GM21786 (cell line): Measurements from ENCODE around the gene PTCD2.
A peak's percentile ranks its signal among the peaks of the same experiment; 100 is the strongest.

Experiments used
- ATAC-seq: cut with Tn5 transposase; IDR thresholded peaks from one replicate; pipeline ENCODE4 v1.9.1; 2021; ENCODE audit not compliant: unreplicated experiment

The PTCD2 gene, protein sequence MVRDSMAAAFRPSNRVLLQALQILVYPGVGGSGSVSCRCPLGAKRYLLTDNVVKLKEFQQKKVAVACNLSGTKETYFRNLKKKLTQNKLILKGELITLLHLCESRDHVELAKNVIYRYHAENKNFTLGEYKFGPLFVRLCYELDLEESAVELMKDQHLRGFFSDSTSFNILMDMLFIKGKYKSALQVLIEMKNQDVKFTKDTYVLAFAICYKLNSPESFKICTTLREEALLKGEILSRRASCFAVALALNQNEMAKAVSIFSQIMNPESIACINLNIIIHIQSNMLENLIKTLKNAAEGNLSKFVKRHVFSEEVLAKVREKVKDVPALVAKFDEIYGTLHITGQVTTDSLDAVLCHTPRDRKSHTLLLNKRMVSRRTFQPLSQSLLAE

DNA sequence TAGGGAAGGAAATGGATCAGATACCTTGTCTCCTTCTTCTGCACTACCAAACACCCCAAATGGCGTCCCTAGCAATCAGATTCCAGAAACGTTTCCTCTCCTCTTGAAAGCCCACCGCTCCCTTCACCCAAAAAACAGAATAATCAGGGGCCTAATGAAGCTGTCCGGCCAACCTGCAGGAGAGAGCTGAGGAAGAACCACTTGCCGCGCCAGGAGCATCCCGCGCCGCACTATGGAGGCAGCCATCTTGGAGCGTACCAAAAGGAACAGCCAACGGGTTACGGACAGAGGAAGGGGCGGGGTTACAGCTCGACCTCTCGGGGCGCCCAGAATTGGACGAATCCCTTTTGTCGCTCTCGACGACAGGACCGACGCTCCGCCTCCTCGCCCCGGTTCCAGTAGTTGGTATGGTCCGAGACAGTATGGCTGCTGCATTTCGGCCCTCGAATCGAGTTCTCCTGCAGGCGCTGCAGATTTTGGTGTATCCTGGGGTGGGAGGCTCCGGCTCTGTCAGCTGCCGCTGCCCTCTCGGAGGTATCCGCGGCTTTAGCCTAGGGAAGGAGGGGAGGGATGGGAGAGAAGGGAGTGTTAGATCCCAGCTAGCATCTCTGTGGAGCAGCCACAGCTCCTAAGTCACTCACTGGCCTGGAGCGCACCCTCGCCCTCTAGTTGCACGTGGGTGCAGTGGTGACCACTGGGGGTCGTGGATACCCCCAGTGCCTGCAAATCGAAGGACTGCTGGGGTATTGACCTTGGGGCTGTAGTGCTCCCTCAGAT lies at the start of gene PTCD2, which contains the start of gene MRPS27:
Gene PTCD2, plus strand, starts transcription at position 398 of the 777 bp plus-strand sequence. Its CDS starts 10 bp downstream, at position 408.
Gene MRPS27, minus strand, starts transcription at position 265 of the 777 bp plus-strand sequence. Its CDS starts 19 bp downstream, at position 246.
- ATAC-seq: peak; percentile 99

GRCh38 chr5:72271702-72272101 lies 48.5 kb upstream of the PTCD2 start:
- ATAC-seq: no peak

DNA sequence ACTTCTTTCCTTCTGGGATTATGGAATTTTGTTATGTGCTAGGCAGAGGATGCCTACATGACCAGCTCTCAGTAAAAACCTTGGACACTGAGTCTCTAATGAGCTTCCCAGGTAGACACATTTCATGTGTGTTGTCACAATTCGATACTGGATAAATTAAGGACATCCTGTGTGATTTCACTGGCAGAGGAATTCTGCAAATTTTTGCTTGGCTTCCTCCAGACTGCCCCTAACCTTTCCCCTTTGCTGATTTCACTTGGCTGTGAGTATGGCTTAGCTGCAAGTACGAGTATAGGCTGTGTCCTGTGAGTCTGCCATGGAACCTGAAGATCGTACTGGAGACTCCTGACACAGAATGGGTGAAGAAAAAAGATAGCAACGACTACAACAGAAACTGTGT lies 47.8 kb upstream of the PTCD2 start:
- ATAC-seq: no peak

GRCh38 chr5:72273547-72273946 lies 46.6 kb upstream of the PTCD2 start:
- ATAC-seq: no peak

DNA sequence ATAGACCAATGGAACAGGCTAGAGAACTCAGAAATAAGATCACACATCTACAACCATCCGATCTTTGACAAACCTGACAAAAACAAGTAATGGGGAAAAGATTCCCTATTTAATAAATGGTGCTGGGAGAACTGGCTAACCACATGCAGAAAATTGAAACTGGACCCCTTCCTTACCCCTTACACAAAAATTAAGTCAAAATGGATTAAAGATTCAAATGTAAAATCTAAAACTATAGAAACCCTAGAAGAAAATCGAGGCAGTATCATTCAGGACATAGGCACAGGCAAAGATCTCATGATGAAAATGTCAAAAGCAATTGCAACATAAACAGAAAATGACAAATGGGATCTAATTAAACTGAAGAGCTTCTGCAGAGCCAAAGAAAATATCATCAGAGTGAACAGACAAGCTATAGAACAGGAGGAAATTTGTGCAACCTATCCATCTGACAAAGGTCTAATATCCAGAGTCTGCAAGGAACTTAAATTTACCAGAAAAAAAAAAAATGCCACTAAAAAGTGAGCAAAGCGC lies 43.9 kb upstream of the PTCD2 start:
- no peak for ATAC-seq

DNA sequence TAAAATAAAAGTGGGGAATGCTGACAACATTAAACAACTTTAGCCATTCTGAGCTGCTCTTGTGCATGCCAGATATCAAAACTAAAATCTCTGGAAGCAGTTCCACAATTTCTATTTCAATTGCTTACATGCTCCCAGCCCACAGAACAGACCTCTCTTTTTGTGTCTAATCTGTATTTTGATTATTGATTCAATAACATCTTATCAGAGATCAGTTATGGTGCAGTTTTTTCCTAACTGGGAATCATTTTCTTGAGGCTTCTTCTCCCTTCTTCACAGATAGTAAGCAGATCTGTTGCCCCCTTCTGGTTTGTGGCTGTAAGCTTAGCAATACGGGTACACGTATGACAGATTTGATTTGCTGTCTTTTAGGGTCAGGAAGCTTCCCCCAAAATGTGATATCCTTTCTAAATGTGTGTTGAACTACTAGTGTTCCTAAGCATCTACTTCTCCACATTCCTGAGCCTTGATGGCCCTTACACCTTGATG lies 39.5 kb upstream of the PTCD2 start:
- no peak for ATAC-seq

- no peak for ATAC-seq
Measured at GRCh38 chr5:72281430-72281763, 38.8 kb upstream of the PTCD2 start.

DNA sequence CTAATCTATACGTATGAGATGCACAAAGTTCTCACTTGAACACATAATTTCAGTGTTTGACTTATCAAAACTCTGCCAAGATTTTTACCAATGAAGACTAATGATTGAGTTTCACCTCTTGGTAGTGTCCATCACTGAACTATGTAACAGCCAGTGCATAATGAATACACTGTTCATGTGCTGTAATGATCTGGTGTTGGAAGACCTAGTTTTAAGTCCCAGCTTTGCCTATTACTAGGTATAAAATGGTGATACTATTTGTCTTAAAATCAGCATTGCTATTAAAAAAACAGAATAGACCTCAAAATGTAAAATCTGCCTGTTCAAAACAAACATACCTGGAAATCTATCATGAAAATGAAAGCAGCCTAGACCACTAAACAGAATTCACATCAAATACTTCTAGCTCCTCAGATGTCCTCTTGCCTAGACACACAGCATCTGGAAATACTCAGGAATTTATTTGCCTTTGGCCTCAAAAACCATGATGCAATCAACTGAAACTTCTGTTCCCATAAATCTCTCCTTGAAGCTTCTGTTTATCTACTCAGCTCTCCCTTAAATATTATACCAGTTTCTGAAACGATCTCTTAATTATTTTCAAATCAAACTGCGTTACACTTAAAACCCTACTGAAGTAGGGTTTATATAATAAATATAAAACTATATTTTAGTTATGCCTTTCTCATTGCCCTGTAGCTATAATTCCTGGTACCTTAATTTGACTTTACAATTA lies 38.2 kb upstream of the PTCD2 start:
- ATAC-seq: no peak

DNA sequence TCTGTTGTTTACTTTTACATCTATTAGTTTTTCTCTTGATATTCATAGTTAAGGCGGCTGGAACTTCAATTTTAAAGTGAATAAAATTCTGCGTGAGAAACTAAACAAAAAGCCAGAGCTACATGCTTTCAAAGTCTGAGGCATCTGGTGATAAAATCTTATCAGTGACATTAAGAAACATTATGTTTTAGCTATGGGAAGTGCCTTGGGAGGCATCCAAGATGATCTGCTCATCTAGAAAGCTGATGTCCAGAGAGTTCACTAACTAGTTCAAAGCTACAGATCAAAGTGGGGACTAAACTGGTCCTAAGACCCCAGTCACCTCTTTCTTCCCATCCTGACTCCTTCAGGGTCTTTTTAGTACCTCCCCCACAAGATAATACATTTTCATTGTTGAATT lies 37.3 kb upstream of the PTCD2 start:
- ATAC-seq: no peak

DNA sequence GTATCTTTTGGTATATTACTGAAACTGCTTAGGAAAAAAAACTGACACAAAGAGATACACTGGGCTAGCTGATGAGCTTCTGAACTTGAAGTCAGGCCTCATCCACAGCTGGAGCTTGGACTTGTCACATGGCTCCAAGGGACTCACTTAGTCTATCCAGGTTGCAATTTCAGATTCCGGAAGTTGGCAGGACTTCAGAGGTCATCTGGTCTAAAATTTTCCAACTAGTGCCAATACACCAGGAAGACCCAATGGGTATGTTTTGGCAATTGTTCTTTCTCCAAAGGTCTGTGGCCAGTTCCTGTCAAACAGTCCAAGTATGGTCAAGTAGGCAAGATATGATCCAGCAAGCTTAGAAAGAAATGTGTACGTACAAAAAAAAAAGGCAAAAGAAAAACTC lies 36.8 kb upstream of the PTCD2 start:
- ATAC-seq: no peak

DNA sequence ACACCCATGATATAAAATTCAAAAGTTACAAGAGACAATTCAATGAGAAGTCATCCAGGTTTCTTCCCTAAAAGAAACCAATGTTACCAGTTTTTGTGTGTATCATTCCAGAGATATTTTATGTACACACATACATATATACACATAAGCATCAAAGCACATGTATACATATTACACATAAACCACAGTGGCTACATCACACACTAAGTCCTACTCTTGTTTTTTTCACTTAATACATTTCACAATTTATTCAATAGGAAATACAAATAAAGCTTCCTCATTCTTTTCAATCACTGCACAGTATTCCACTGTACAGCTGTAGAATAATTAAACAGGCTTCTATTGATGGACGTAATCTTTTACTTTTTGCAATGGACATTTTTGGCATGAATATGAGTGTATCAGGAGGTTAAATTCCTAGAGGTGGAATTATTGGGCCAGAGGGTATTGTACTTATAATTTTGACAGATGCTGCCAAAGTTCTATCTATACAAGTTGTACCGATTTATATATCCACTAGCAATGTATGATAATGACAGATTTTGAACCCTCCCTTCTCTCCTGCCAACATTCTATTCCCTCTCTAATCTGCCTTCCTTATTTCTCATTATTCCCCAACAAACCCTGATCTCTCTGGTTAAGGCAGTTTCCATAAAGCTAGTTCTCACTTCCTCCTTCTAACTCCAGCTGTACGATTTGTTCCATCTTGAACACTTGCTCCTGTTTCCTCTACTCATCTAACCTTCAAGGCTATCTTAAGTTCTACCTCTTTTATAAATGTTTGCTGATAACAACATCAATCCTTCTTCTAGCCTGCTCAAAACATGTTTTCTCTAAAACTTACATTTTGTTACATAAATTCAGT lies 35.4 kb upstream of the PTCD2 start:
- no peak for ATAC-seq

GRCh38 chr5:72285424-72285821 lies 34.8 kb upstream of the PTCD2 start:
- no peak for ATAC-seq

DNA sequence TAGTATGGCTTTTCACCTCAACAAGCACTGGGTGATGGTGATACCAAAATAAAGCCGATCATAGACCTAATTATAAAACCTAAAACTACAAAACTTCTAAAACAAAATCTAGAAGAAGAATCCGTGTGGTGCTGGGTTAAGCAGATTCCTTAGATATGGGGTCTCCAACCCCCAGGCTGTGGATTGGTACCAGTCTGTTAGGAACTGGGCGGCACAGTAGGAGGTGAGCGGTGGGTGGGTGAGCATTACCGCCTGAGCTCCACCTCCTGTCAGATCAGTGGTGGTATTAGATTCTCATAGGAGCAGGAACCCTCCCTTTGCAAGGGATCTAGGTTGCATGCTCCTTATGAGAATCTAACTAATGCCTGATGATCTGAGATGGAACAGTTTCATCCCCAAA lies 33.4 kb upstream of the PTCD2 start:
- no peak for ATAC-seq

DNA sequence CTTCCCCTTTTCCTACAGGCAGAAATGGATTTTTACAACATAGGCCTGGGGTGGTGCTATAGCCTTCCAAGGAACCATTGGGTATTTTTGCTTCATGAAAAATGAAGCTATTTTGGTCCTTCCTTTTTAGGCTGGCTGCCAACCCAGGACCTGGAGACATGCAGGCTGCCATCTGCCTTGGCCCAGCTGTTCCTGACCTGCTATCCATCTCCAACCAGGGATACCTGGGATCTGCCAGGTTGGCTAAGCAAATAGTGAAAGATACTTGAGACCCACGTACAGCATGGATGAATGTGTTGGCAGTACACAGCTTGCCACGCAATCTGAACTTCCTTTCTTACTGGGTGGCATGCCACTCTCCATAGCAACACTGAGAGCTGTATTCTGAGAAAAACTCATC lies 31.2 kb upstream of the PTCD2 start:
- ATAC-seq: no peak

DNA sequence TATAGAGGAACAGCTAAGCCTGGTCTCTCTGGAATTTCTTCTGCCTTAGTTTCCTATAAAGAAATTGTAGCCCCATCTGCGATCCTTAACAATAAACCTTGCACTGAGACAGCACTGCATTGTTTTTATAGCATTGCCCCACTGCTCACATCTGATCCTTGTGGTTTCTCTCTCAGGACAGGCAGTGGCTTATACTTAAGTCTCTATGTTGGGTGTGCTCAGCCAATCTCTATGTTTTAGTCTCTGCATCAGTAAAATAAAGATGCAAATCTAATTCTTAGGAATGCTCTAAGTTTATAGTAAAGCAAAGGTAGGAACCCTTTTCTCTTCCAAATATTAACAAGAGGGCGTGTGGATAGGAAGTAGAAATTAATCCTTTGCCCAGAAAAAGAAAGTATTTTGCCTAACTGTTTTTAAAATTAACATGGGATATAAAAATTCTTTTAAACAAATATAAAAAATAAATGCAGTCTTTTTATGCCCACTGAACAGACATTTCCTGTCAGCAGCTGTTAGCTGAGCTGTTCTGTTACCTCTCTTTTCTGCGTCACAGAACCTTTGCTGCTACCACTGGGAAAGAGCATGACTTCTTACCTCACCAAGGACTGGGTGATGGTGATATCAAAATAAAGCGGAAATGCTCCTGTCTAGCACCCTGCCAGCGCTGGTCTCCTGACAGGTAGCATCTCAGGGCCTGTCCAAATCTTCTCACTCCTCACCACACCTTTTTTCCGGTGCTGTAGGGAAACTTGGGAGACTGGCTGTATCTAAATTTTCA lies 29.6 kb upstream of the PTCD2 start:
- ATAC-seq: no peak

- ATAC-seq: no peak
Measured at GRCh38 chr5:72291601-72292000, 28.6 kb upstream of the PTCD2 start.

GRCh38 chr5:72292411-72292810 lies 27.8 kb upstream of the PTCD2 start:
- no peak for ATAC-seq

- no peak for ATAC-seq
Measured at GRCh38 chr5:72293495-72294055, 26.6 kb upstream of the PTCD2 start.

GRCh38 chr5:72294473-72294872 lies 25.7 kb upstream of the PTCD2 start:
- no peak for ATAC-seq
